ENCODE data around the gene ADGRB2.

ADGRB2 gene

GRCh38 chr1:31725777-31726535 is 38.2 kb downstream of the ADGRB2 start:
- H3K4me3 ChIP-seq (ENCODE audit: low read depth, low read length), result no peak overlapping the region
- TF ChIP-seq, protein P1, sequence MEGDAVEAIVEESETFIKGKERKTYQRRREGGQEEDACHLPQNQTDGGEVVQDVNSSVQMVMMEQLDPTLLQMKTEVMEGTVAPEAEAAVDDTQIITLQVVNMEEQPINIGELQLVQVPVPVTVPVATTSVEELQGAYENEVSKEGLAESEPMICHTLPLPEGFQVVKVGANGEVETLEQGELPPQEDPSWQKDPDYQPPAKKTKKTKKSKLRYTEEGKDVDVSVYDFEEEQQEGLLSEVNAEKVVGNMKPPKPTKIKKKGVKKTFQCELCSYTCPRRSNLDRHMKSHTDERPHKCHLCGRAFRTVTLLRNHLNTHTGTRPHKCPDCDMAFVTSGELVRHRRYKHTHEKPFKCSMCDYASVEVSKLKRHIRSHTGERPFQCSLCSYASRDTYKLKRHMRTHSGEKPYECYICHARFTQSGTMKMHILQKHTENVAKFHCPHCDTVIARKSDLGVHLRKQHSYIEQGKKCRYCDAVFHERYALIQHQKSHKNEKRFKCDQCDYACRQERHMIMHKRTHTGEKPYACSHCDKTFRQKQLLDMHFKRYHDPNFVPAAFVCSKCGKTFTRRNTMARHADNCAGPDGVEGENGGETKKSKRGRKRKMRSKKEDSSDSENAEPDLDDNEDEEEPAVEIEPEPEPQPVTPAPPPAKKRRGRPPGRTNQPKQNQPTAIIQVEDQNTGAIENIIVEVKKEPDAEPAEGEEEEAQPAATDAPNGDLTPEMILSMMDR (IDR thresholded peaks at IDR 0.05; ENCODE audit: insufficient read depth, low read length, missing control alignments), result no peak
- no peak for DNase-seq (ENCODE audit: low read depth, low spot score)
- ChIA-PET CTCF (interaction anchor here (0.9 to 6.3 kb wide), 7 partner anchors 10 to 61 kb away, joined by 3 to 73 read pairs (median 4); partner anchors contain the start of gene COL16A1), POLR2A (interaction anchor here (0.6 to 1.1 kb wide), 2 partner anchors 8 to 9 kb away, joined by 3 read pairs; no protein-coding TSS in a partner anchor)

DNA sequence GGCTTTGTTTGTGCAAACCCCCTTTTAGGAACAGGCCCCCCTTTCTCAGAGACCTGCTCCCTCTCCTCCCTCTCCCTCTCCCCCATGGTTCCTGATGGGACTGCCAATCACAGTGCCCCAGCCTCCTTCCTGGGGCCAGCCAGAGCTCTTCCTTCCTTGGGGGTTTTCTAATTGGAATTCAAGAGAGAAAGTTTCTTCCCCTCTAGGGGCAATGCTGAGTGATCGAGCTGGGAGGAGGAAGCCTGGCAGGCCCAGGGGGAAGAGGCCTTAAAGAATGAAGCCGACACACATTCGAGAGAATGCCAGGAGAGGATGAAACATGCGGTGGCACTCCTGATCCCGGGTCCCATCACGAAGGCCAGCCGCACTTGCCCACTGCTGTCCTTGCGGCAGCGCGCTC is 39.0 kb downstream of the ADGRB2 start:
- H3K4me3 ChIP-seq (ENCODE audit: low read depth, low read length), result no peak overlapping the region
- ChIA-PET POLR2A (interaction anchor here (0.6 to 0.7 kb wide), 2 partner anchors 9 kb away, joined by 3 read pairs; no protein-coding TSS in a partner anchor), CTCF (interaction anchor here (1.1 to 6.3 kb wide), 3 partner anchors 9 to 20 kb away, joined by 4 to 73 read pairs (median 6); no protein-coding TSS in a partner anchor)
- TF ChIP-seq, protein P1 (IDR thresholded peaks at IDR 0.05; ENCODE audit: insufficient read depth, low read length, missing control alignments), result no peak
- DNase-seq (ENCODE audit: low read depth, low spot score), result no peak

- no peak for DNase-seq (ENCODE audit: low read depth, low spot score)
- TF ChIP-seq, protein P1 (IDR thresholded peaks at IDR 0.05; ENCODE audit: insufficient read depth, low read length, missing control alignments), result no peak
- ChIA-PET CTCF (interaction anchor here (6.3 kb wide), 1 partner anchor 8 kb away, joined by 73 read pairs; no protein-coding TSS in a partner anchor), POLR2A (no interaction called here)
- no peak overlapping the region for H3K4me3 ChIP-seq (ENCODE audit: low read depth, low read length)
These were observed 40.2 kb downstream of the ADGRB2 start for GRCh38 chr1:31723828-31724359.

- ChIA-PET POLR2A (interaction anchor here (7.4 kb wide), 1 partner anchor 16 kb away, joined by 101 read pairs; the partner anchor contains the start of gene COL16A1), CTCF (interaction anchor here (0.8 to 8.6 kb wide), 9 partner anchors 9 to 110 kb away, joined by 3 to 117 read pairs (median 27); partner anchors contain the start of gene COL16A1)
These were observed 45.7 kb downstream of the ADGRB2 start for GRCh38 chr1:31718327-31718897.

GRCh38 chr1:31717341-31717740 is 46.8 kb downstream of the ADGRB2 start:
- ChIA-PET CTCF (interaction anchor here (0.7 to 8.6 kb wide), 23 partner anchors 10 to 246 kb away, joined by 3 to 117 read pairs (median 14); partner anchors contain the start of gene COL16A1), POLR2A (interaction anchor here (0.9 to 7.4 kb wide), 3 partner anchors 14 to 43 kb away, joined by 3 to 101 read pairs (median 3); partner anchors contain the start of gene COL16A1)
- H3K4me3 ChIP-seq (ENCODE audit: low read depth, low read length), result no peak overlapping the region
- TF ChIP-seq, protein P1 (IDR thresholded peaks at IDR 0.05; ENCODE audit: insufficient read depth, low read length, missing control alignments), result no peak
- no peak for DNase-seq (ENCODE audit: low read depth, low spot score)

More at GRCh38 chr1:31718327-31718897, 45.7 kb downstream of the ADGRB2 start:
- DNase-seq (ENCODE audit: low read depth, low spot score), result no peak
- no peak overlapping the region for H3K4me3 ChIP-seq (ENCODE audit: low read depth, low read length)
- TF ChIP-seq, protein P1 (IDR thresholded peaks at IDR 0.05; ENCODE audit: insufficient read depth, low read length, missing control alignments), result no peak
